Measurements from ENCODE around the gene XYLT1. TPM values are rescaled to one million over a fixed set of nuclear protein-coding genes. Genes with fewer than 3 reads are reported as not detected.

Gene XYLT1
- total RNA-seq, 1 experiment from 2014 or later = 14.5 TPM

GRCh38 chr16:17373533-17373932 lies 97.2 kb downstream of the XYLT1 start:
- H3K18ac ChIP-seq (ENCODE audit: insufficient read length, low read depth, low read length) = no peak overlapping the region
- Mint-ChIP-seq H3K27ac (no peak overlapping the region), H3K9me3 (no peaks in the 10 kb centered on the region), H3K27me3 (ENCODE audit: low read depth) (no peaks in the 10 kb centered on the region), H3K36me3 (ENCODE audit: insufficient read depth in 1 of 3, low read depth in 3 of 3) (no peaks in the 10 kb centered on the region), H3K4me3 (no peak overlapping the region), H3K4me1 (peaks cover 59 to 61% of the 10 kb centered on the region in 2 experiments)
- H3K56ac ChIP-seq (ENCODE audit: insufficient read length, low read depth, low read length) = no peak overlapping the region
- no peaks in the 10 kb centered on the region for H3K9me3 ChIP-seq (ENCODE audit: control insufficient read depth, low read depth, low read length)
- no peak overlapping the region for H3K14ac ChIP-seq (ENCODE audit: insufficient read depth, low read length)
- TF ChIP-seq CTCF (conservative IDR thresholded peaks at IDR 0.05) = no peak
- no peak overlapping the region for H3K4ac ChIP-seq (ENCODE audit: low read depth, low read length)
- no peak overlapping the region for H3K9ac ChIP-seq (ENCODE audit: extremely low read depth, insufficient read length, low read length)
- no CpG with 5 or more reads among the region's 3 CpGs for WGBS (ENCODE audit: extremely low coverage, insufficient read length, low lambda C conversion rate)
- H3K4me1 ChIP-seq (ENCODE audit: insufficient read depth, low read length) = peaks cover 14% of the 10 kb centered on the region; the same call in 1 of the 2 replicates
- H2BK5ac ChIP-seq (ENCODE audit: insufficient read length, low read length) = no peak overlapping the region
- H2BK120ac ChIP-seq (ENCODE audit: low read depth, low read length, poor library complexity, severe bottlenecking) = no peak overlapping the region
- H3K4me2 ChIP-seq (ENCODE audit: insufficient read depth, insufficient read length, low read length) = no peak overlapping the region
- no peaks in the 10 kb centered on the region for H3K79me1 ChIP-seq (ENCODE audit: insufficient read depth, low read depth, low read length, poor library complexity, severe bottlenecking)
- H4K5ac ChIP-seq (ENCODE audit: insufficient read length, low read depth, low read length) = no peak overlapping the region
- H2BK15ac ChIP-seq (ENCODE audit: low read depth, low read length) = no peak overlapping the region
- no peak overlapping the region for H2BK20ac ChIP-seq (ENCODE audit: low read depth, low read length, poor library complexity, severe bottlenecking)
- H3T11ph ChIP-seq (ENCODE audit: low read length) = no peak overlapping the region
- no peak overlapping the region for H2BK12ac ChIP-seq (ENCODE audit: insufficient read length, low read depth, low read length)
- no peaks in the 10 kb centered on the region for H3K23me2 ChIP-seq (ENCODE audit: insufficient read length, low read depth, low read length, poor library complexity, severe bottlenecking)
- no peaks in the 10 kb centered on the region for H3K27me3 ChIP-seq (ENCODE audit: insufficient read depth, low read length)
- H2AK5ac ChIP-seq (ENCODE audit: insufficient read length, low read length) = no peak overlapping the region
- no peak for DNase-seq
- no peak overlapping the region for H3K23ac ChIP-seq (ENCODE audit: insufficient read length, low read depth, low read length)
- no peak overlapping the region for H4K8ac ChIP-seq (replicated peaks; ENCODE audit: insufficient read length, low read depth, low read length)
- H3K79me2 ChIP-seq (ENCODE audit: insufficient read depth, low read length) = no peaks in the 10 kb centered on the region
- no peaks in the 10 kb centered on the region for H4K20me1 ChIP-seq (ENCODE audit: control insufficient read depth, insufficient read depth, insufficient read length)
- no peak overlapping the region for H3K27ac ChIP-seq (ENCODE audit: insufficient read length, low read depth, low read length)
- H2AFZ ChIP-seq (ENCODE audit: low read length) = no peak overlapping the region
- no peak overlapping the region for H4K91ac ChIP-seq (ENCODE audit: insufficient read length, low read depth, low read length)

All from H9 (cell line).